IgD-negative memory B cell (primary cell): ENCODE data around the gene DNMBP. TPM values are rescaled to one million over a fixed set of nuclear protein-coding genes. Genes with fewer than 3 reads are reported as not detected.

Source experiments
- H3K27ac Mint-ChIP-seq, 3 donors: one replicate each; pipeline ENCODE4 v1.8.0; 2020 to 2022; ENCODE audit warnings: mild to moderate bottlenecking in 3 of 3, mixed read lengths in 3 of 3, moderate library complexity in 1 of 3
- H3K27me3 Mint-ChIP-seq: one replicate; pipeline ENCODE4 v1.8.0; 2021; ENCODE audit warnings: mixed read lengths
- H3K36me3 Mint-ChIP-seq: one replicate; pipeline ENCODE4 v1.8.0; 2020; ENCODE audit warnings: mild to moderate bottlenecking, mixed read lengths
- H3K4me1 Mint-ChIP-seq, 3 donors: one replicate each; pipeline ENCODE4 v1.8.0; 2020 to 2022; ENCODE audit warnings: mixed read lengths in 3 of 3, mild to moderate bottlenecking in 1 of 3
- H3K4me3 Mint-ChIP-seq, 4 donors: one replicate each; pipeline ENCODE4 v1.8.0; 2020 to 2022; ENCODE audit warnings: mild to moderate bottlenecking in 4 of 4, mixed read lengths in 4 of 4, moderate library complexity in 3 of 4
- H3K9me3 Mint-ChIP-seq, 3 donors: one replicate each; pipeline ENCODE4 v1.8.0; 2020 to 2021; ENCODE audit warnings: mixed read lengths in 3 of 3, mild to moderate bottlenecking in 1 of 3
- polyA plus RNA-seq: library from polyadenylated mRNA; unstranded; fragments of 300-500 nt; fragmentation: Illumina TruSeq; gene quantifications from one replicate; pipeline ENCODE4 v1.2.3, GENCODE V29; 2021

DNMBP gene
- polyA plus RNA-seq, 1 donor from 2014 or later = 3.5 TPM

- H3K27ac Mint-ChIP-seq = no peak overlapping the region
- H3K27me3 Mint-ChIP-seq = no peaks in the 10 kb centered on the region
- H3K9me3 Mint-ChIP-seq = peaks cover 0 to 2% (median 0%) of the 10 kb centered on the region in 3 donors
- H3K36me3 Mint-ChIP-seq = peaks cover 12% of the 10 kb centered on the region
- peak overlapping the region in 1 of 4 donors; percentile 50 for H3K4me3 Mint-ChIP-seq
- peaks cover 2 to 12% (median 6%) of the 10 kb centered on the region in 3 donors for H3K4me1 Mint-ChIP-seq
Measured at GRCh38 chr10:99929360-99929759, 80.4 kb downstream of the DNMBP start.

DNA sequence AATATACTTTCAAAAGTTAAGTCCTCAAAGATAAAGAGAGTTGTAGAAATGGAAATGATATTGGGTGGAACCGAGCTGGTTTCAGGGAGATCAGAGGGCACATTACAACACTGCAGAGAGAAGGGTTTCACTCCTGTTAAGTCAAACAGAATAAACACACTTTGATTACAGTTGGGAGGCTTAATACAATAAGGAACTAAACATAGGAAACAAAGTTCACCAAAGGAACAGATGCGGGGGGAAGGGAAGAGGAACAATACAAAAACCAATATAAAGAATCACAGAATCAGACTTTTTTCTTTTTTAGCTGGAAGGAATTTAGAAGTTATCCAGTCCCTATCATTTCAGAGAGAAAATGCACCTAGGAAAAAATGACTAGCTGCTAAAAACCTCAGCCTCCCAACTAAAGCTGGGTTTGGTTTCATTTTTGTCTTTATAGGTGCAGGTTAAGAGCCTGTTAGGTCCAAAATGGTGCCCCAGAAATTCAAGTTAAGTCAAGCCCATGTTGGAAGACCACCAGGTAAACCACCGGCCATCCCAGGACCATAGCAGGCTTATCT, 81.9 kb downstream of the DNMBP start:
- peaks cover 16% of the 10 kb centered on the region for H3K36me3 Mint-ChIP-seq
- no peak overlapping the region for H3K4me3 Mint-ChIP-seq
- H3K27ac Mint-ChIP-seq = peak overlapping the region in 1 of 3 donors; percentile 2
- H3K27me3 Mint-ChIP-seq = no peaks in the 10 kb centered on the region
- peaks cover 6 to 12% (median 6%) of the 10 kb centered on the region in 3 donors for H3K4me1 Mint-ChIP-seq
- H3K9me3 Mint-ChIP-seq = peaks cover 0 to 2% (median 0%) of the 10 kb centered on the region in 3 donors

GRCh38 chr10:99926925-99927720, 82.6 kb downstream of the DNMBP start:
- H3K27me3 Mint-ChIP-seq = no peaks in the 10 kb centered on the region
- H3K27ac Mint-ChIP-seq = peak overlapping the region; percentile 2 to 13 (median 13)
- peaks cover 0 to under 1% (median 0%) of the 10 kb centered on the region in 3 donors for H3K9me3 Mint-ChIP-seq
- peaks cover 6 to 12% (median 6%) of the 10 kb centered on the region in 3 donors for H3K4me1 Mint-ChIP-seq
- no peak overlapping the region for H3K4me3 Mint-ChIP-seq
- H3K36me3 Mint-ChIP-seq = peaks cover 16% of the 10 kb centered on the region

GRCh38 chr10:99924451-99925255, 85.1 kb downstream of the DNMBP start:
- Mint-ChIP-seq H3K36me3 (peaks cover 10% of the 10 kb centered on the region), H3K27me3 (no peaks in the 10 kb centered on the region), H3K4me3 (no peak overlapping the region), H3K4me1 (peaks cover 5 to 7% (median 6%) of the 10 kb centered on the region in 3 donors), H3K9me3 (no peaks in the 10 kb centered on the region), H3K27ac (no peak overlapping the region)

DNA sequence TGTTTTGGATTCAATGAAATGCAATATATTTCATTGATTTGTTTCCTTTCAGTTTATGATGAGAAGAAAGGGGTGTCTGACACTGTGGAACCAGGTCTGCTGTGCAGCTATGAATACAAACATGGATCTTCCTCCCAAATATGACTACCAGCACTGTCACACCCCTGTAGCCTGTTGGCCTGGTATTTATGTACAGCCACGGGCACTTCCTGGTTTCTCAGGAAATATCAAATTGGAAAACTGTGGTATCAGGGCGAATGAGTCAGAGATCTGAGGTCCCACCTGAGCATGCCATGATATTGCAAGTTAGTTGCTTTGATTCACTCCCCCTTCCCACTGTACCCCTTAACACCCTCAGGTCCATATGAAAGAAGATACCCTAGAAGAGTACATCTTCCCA, 87.8 kb downstream of the DNMBP start:
- Mint-ChIP-seq H3K36me3 (peaks cover 4% of the 10 kb centered on the region), H3K4me3 (no peak overlapping the region), H3K9me3 (no peaks in the 10 kb centered on the region), H3K27me3 (no peaks in the 10 kb centered on the region), H3K4me1 (peaks cover 0 to 14% (median 2%) of the 10 kb centered on the region in 3 donors), H3K27ac (no peak overlapping the region)

DNA sequence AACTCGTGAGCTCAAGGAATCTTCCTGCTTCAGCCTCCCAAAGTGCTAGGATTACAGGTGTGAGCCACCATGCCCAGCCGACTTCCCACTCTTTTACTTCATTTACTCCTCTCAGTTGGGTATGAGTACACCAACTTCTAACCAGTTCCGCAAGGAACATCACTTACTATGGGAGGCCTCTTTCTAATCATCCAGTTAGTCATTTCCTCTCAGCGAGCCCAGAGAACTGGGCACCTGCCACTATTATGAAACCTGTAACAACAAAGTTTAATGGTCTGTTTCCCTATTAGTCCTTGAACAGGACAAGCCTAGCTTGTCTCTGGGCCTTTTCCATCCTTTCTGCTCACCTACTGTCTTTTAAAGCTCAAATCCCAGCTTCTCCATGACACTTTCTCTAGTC, 88.8 kb downstream of the DNMBP start:
- peaks cover 4% of the 10 kb centered on the region for H3K36me3 Mint-ChIP-seq
- H3K9me3 Mint-ChIP-seq = no peaks in the 10 kb centered on the region
- H3K4me3 Mint-ChIP-seq = no peak overlapping the region
- H3K27me3 Mint-ChIP-seq = no peaks in the 10 kb centered on the region
- peaks cover 0 to 14% (median 2%) of the 10 kb centered on the region in 3 donors for H3K4me1 Mint-ChIP-seq
- H3K27ac Mint-ChIP-seq = no peak overlapping the region

- H3K4me1 Mint-ChIP-seq = peaks cover 0 to 14% (median 2%) of the 10 kb centered on the region in 3 donors
- H3K4me3 Mint-ChIP-seq = no peak overlapping the region
- peaks cover 4% of the 10 kb centered on the region for H3K36me3 Mint-ChIP-seq
- H3K9me3 Mint-ChIP-seq = no peaks in the 10 kb centered on the region
- H3K27me3 Mint-ChIP-seq = no peaks in the 10 kb centered on the region
- peak overlapping the region in 1 of 3 donors; percentile 82 for H3K27ac Mint-ChIP-seq
Measured at GRCh38 chr10:99920486-99920885, 89.3 kb downstream of the DNMBP start.

DNA sequence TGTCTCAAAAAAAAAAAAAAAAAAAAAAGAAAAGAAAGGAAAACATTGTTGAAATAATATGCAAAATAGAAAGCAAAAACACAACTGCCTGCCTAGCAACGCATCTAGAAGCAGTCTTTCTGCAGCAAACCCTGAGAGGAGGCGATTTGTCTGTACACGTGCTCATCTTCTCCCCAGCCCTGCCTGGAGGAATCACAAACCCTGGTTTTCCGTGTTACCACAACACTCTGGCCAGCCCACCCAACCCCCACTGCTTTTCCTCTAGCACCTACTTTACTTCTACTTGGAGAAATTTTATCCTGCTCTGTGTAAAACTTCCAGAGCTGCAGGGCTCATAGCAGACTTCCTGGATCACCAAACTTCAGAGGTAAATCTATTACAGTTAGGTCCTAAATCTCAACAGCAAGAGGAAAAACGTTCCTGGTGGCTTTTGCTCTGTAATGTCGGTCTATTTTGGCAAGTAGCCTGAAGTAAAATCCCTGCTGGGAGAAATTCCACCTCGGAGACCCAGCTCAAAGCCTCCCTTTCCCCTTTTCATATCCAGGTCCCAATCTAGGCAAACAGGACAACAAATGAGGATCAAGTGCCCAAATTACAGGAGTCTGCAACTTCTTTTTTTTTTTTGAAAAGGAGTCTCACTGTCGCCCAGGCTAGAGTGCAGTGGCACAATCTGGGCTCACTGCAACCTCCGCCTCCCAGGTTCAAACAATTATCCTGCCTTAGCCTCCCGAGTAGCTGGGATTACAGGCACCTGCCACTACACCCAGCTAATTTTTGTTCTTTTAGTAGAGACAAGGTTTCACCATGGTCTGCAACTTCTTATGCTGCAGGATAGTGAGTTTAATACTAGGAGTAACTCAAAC, 91.6 kb downstream of the DNMBP start:
- Mint-ChIP-seq H3K36me3 (peaks cover 1% of the 10 kb centered on the region), H3K9me3 (no peaks in the 10 kb centered on the region), H3K4me3 (no peak overlapping the region), H3K27ac (no peak overlapping the region), H3K4me1 (peaks cover 0 to 10% (median 2%) of the 10 kb centered on the region in 3 donors), H3K27me3 (no peaks in the 10 kb centered on the region)

GRCh38 chr10:99916776-99917175, 93.0 kb downstream of the DNMBP start:
- Mint-ChIP-seq H3K9me3 (no peaks in the 10 kb centered on the region), H3K4me3 (no peak overlapping the region), H3K27me3 (no peaks in the 10 kb centered on the region), H3K27ac (no peak overlapping the region), H3K4me1 (peaks cover 0 to 10% (median 0%) of the 10 kb centered on the region in 3 donors), H3K36me3 (peaks cover 1% of the 10 kb centered on the region)

DNA sequence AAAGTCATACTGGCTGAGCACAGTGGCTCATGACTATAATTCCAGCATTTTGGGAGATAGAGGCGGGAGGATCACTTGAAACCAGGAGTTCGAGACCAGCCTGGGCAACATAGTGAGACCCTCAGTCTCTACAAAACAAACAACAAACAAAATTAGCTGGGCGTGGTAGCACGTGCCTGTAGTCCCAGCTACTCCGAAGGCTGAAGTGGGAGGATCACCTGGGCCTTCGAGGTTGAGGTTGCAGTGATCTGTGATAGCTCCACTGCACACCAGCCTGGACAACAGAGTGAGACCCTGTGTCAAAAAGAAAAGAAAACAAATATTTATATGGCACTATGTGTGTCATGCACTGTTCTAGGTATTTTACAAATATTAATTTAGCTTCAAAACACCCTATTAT, 94.3 kb downstream of the DNMBP start:
- no peaks in the 10 kb centered on the region for H3K9me3 Mint-ChIP-seq
- peaks cover 1% of the 10 kb centered on the region for H3K36me3 Mint-ChIP-seq
- H3K27ac Mint-ChIP-seq = no peak overlapping the region
- no peak overlapping the region for H3K4me3 Mint-ChIP-seq
- no peaks in the 10 kb centered on the region for H3K27me3 Mint-ChIP-seq
- H3K4me1 Mint-ChIP-seq = peaks cover 0 to 10% (median 0%) of the 10 kb centered on the region in 3 donors

DNA sequence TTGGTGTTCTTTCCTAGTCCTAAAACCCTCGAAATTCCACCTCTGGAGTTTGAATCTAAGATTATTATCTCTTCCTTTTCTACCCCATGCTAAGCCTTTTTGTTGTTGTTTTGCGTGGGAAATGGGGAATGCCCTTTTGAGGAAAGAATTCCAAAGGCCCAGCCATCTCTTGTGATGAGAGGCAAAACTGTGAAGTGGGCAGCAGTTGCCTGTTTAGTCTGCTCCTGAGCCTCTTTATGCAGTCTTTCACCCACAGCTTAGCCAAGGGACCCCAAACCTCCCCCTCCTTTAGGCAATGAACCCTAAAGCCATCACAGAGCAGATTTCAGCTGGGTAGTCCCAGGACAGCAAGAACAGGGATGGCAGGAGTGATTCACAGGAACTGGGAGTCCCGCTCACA, 95.5 kb downstream of the DNMBP start:
- H3K36me3 Mint-ChIP-seq = peaks cover 1% of the 10 kb centered on the region
- no peaks in the 10 kb centered on the region for H3K9me3 Mint-ChIP-seq
- no peak overlapping the region for H3K4me3 Mint-ChIP-seq
- H3K4me1 Mint-ChIP-seq = peaks cover 0 to 6% (median 0%) of the 10 kb centered on the region in 3 donors
- H3K27me3 Mint-ChIP-seq = no peaks in the 10 kb centered on the region
- no peak overlapping the region for H3K27ac Mint-ChIP-seq

GRCh38 chr10:99913831-99914235, 95.9 kb downstream of the DNMBP start:
- no peaks in the 10 kb centered on the region for H3K9me3 Mint-ChIP-seq
- no peak overlapping the region for H3K4me3 Mint-ChIP-seq
- peaks cover 0 to 2% (median 0%) of the 10 kb centered on the region in 3 donors for H3K4me1 Mint-ChIP-seq
- H3K36me3 Mint-ChIP-seq = peaks cover 2% of the 10 kb centered on the region
- H3K27me3 Mint-ChIP-seq = no peaks in the 10 kb centered on the region
- no peak overlapping the region for H3K27ac Mint-ChIP-seq

DNA sequence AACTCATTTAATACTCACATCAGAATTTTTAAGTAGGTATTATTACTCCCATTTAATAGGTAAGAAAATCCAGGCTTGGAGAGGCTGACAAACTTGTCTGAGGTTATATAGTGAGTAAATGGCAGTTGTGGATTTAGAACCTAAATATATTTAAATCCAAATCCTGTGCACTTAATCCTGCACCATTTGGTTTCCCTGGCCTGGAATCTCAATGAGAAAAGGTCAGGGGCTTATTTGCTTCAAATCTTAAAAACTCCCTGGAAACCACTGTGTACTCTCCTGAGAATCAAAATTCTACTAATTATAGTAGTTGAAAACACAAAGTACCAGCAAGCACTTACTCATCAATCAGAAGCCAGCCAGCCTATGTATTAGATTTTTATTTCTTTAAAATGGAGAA, 97.7 kb downstream of the DNMBP start:
- H3K36me3 Mint-ChIP-seq = peaks cover 10% of the 10 kb centered on the region

DNA sequence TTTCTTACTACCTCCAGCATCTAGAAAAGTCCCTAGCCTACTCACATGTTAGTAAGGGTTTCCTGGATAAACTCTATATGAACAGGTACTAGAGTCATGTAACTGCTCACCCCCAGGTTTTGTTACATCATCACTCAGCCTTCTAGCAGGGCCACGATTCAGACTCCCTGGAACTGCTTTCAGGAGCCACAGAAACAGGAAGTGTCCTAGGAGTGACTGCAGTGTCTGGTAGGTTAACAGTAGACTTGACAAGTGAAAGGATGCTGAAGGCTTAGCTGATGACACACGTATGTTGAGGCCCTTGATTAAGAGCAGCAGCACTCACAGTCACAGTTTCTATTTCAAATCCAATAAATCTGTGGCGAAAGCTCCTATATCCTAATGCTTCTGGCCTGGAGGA, 101.2 kb downstream of the DNMBP start:
- Mint-ChIP-seq H3K4me3 (no peak overlapping the region), H3K27ac (no peak overlapping the region)

More for the DNA sequence above, 97.7 kb downstream of the DNMBP start:
- H3K27ac Mint-ChIP-seq = no peak overlapping the region
- H3K27me3 Mint-ChIP-seq = no peaks in the 10 kb centered on the region
- no peaks in the 10 kb centered on the region for H3K9me3 Mint-ChIP-seq
- H3K4me3 Mint-ChIP-seq = no peak overlapping the region
- no peaks in the 10 kb centered on the region for H3K4me1 Mint-ChIP-seq

More for the DNA sequence above, 101.2 kb downstream of the DNMBP start:
- Mint-ChIP-seq H3K36me3 (peaks cover 14% of the 10 kb centered on the region), H3K4me1 (no peaks in the 10 kb centered on the region), H3K27me3 (no peaks in the 10 kb centered on the region), H3K9me3 (no peaks in the 10 kb centered on the region)
